SH-SY5Y (cell line): ENCODE results near the gene UTP4.

ENCODE experiments used
- GATA2 ChIP-seq: IDR thresholded peaks from 2 replicates; pipeline ENCODE4 v1.6.1; 2011; ENCODE audit warnings: mild to moderate bottlenecking, low read depth, low read length
- GATA3 ChIP-seq: IDR thresholded peaks from 2 replicates; pipeline ENCODE4 v1.6.1; 2011; ENCODE audit warnings: low read depth, mild to moderate bottlenecking, low read length, moderate library complexity

DNA sequence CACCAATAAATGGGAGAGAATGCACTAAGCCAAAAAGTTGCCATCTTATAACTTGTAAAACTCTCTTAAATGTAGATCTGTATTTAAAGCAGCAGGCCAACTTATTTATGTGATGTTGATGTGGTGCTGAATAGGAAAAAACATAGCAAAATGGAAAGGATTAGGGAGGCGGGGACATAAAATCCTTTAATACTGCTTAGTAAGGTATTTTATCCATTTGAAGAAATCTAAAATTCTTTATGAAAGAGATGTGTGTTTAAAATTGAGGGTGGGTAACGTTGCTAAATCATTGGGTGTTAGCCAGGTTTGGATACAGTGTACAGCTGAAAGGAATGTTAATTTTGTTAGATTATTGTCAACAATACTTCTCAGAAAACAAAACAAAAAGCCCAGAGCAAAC lies 68.8 kb downstream of the UTP4 start:
- no peak for TF ChIP-seq GATA3
- no peak for TF ChIP-seq GATA2
